Mesothelial cell of epicardium (in vitro differentiated cells): Measurements from ENCODE around the gene RAB11FIP3. TPM values are rescaled to one million over a fixed set of nuclear protein-coding genes. Genes with fewer than 3 reads are reported as not detected.

Experiments used
- DNase-seq, 2 experiments: peaks; one replicate each; pipeline ENCODE4 v3.0.0; 2021; ENCODE audit warnings: low spot score in 2 of 2; ENCODE audit not compliant: unreplicated experiment in 2 of 2
- H3K27ac Mint-ChIP-seq: 2 replicates; pipeline ENCODE4 v1.8.0; 2021; ENCODE audit warnings: mixed read lengths
- H3K27me3 Mint-ChIP-seq: 2 replicates; pipeline ENCODE4 v1.8.0; 2021; ENCODE audit warnings: low read depth, mixed read lengths
- H3K36me3 Mint-ChIP-seq: 2 replicates; pipeline ENCODE4 v1.8.0; 2021; ENCODE audit warnings: mixed read lengths
- H3K4me1 Mint-ChIP-seq: 2 replicates; pipeline ENCODE4 v1.8.0; 2021; ENCODE audit warnings: mixed read lengths
- H3K4me3 Mint-ChIP-seq: 2 replicates; pipeline ENCODE4 v1.8.0; 2021; ENCODE audit warnings: mild to moderate bottlenecking, moderate library complexity, mixed read lengths
- H3K9me3 Mint-ChIP-seq: 2 replicates; pipeline ENCODE4 v1.8.0; 2021; ENCODE audit warnings: mixed read lengths
- total RNA-seq: library from RNA; stranded (reverse); gene quantifications from 3 replicates; pipeline ENCODE4 v1.2.1, GENCODE V29; 2021
- TF ChIP-seq, protein P1 (sequence below): fragments of 200-600 bp; sonication (generic); IDR thresholded peaks from one replicate; pipeline ENCODE4 v1.5.0; 2021; ENCODE audit warnings: antibody characterized with exemption; ENCODE audit not compliant: unreplicated experiment

Gene RAB11FIP3
- total RNA-seq, 1 donor from 2014 or later = 68.8 TPM

GRCh38 chr16:558298-559020, 133.0 kb downstream of the RAB11FIP3 start:
- TF ChIP-seq, protein P1, sequence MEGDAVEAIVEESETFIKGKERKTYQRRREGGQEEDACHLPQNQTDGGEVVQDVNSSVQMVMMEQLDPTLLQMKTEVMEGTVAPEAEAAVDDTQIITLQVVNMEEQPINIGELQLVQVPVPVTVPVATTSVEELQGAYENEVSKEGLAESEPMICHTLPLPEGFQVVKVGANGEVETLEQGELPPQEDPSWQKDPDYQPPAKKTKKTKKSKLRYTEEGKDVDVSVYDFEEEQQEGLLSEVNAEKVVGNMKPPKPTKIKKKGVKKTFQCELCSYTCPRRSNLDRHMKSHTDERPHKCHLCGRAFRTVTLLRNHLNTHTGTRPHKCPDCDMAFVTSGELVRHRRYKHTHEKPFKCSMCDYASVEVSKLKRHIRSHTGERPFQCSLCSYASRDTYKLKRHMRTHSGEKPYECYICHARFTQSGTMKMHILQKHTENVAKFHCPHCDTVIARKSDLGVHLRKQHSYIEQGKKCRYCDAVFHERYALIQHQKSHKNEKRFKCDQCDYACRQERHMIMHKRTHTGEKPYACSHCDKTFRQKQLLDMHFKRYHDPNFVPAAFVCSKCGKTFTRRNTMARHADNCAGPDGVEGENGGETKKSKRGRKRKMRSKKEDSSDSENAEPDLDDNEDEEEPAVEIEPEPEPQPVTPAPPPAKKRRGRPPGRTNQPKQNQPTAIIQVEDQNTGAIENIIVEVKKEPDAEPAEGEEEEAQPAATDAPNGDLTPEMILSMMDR = no peak
- no peak overlapping the region for H3K27ac Mint-ChIP-seq
- DNase-seq = no peak
- peaks cover 46% of the 10 kb centered on the region for H3K27me3 Mint-ChIP-seq
- H3K36me3 Mint-ChIP-seq = peaks cover 2% of the 10 kb centered on the region
- H3K9me3 Mint-ChIP-seq = no peaks in the 10 kb centered on the region
- H3K4me1 Mint-ChIP-seq = peaks cover 2% of the 10 kb centered on the region
- H3K4me3 Mint-ChIP-seq = peak overlapping the region; percentile 10

- TF ChIP-seq, protein P1 = no peak
- H3K36me3 Mint-ChIP-seq = peaks cover 2% of the 10 kb centered on the region
Measured at GRCh38 chr16:559021-559380, 133.6 kb downstream of the RAB11FIP3 start.

GRCh38 chr16:559411-560203, 134.2 kb downstream of the RAB11FIP3 start:
- peaks cover 46% of the 10 kb centered on the region for H3K27me3 Mint-ChIP-seq
- TF ChIP-seq, protein P1 = no peak
- H3K27ac Mint-ChIP-seq = no peak overlapping the region
- H3K4me1 Mint-ChIP-seq = peaks cover 2% of the 10 kb centered on the region
- no peaks in the 10 kb centered on the region for H3K36me3 Mint-ChIP-seq
- H3K9me3 Mint-ChIP-seq = no peaks in the 10 kb centered on the region
- DNase-seq = no peak
- peak overlapping the region; percentile 60 for H3K4me3 Mint-ChIP-seq

More at GRCh38 chr16:559021-559380, 133.6 kb downstream of the RAB11FIP3 start:
- DNase-seq = no peak
- H3K27me3 Mint-ChIP-seq = peaks cover 46% of the 10 kb centered on the region
- peak overlapping the region; percentile 60 for H3K4me3 Mint-ChIP-seq
- H3K9me3 Mint-ChIP-seq = no peaks in the 10 kb centered on the region
- peaks cover 2% of the 10 kb centered on the region for H3K4me1 Mint-ChIP-seq
- H3K27ac Mint-ChIP-seq = no peak overlapping the region

GRCh38 chr16:560204-560700, 134.8 kb downstream of the RAB11FIP3 start, which contains the start of gene PRR35:
PRR35 (plus strand) TSS chr16:560394; CDS start chr16:563295, 2,901 bp downstream.
- Mint-ChIP-seq H3K4me3 (peak within 1 kb of the TSS; percentile 60), H3K27me3 (peaks cover 46% of the 10 kb centered on the region)

GRCh38 chr16:560701-561412, 135.4 kb downstream of the RAB11FIP3 start:
- no peaks in the 10 kb centered on the region for H3K36me3 Mint-ChIP-seq
- DNase-seq = no peak
- no peak overlapping the region for H3K27ac Mint-ChIP-seq
- H3K27me3 Mint-ChIP-seq = peaks cover 46% of the 10 kb centered on the region
- H3K4me1 Mint-ChIP-seq = peaks cover 8% of the 10 kb centered on the region
- H3K4me3 Mint-ChIP-seq = no peak overlapping the region
- no peaks in the 10 kb centered on the region for H3K9me3 Mint-ChIP-seq
- TF ChIP-seq, protein P1 = no peak

More at GRCh38 chr16:560204-560700, 134.8 kb downstream of the RAB11FIP3 start, which contains the start of gene PRR35:
- Mint-ChIP-seq H3K4me1 (peaks cover 3% of the 10 kb centered on the region), H3K27ac (no peak within 1 kb of the TSS), H3K36me3 (no peaks in the 10 kb centered on the region), H3K9me3 (no peaks in the 10 kb centered on the region)
- TF ChIP-seq, protein P1 = no peak
- DNase-seq = no peak
